Renal cortex interstitium (tissue), 11 donors: ENCODE data around the gene SHROOM3. TPM values are rescaled to one million over a fixed set of nuclear protein-coding genes. Genes with fewer than 3 reads are reported as not detected.

Experiments used
- DNase-seq, 11 donors: peaks; one replicate each; pipeline ENCODE4 v3.0.0-alpha.2; 2013; ENCODE audit warnings: low read depth in 9 of 11, low spot score in 4 of 11; ENCODE audit errors: extremely low read depth in 1 of 11
- polyA plus RNA-seq, 3 donors: library from polyadenylated mRNA; unstranded; fragments of 120-200 nt; gene quantifications; one replicate each; pipeline ENCODE4 v1.2.1, GENCODE V29; 2013; ENCODE audit not compliant: insufficient read length in 3 of 3

The SHROOM3 gene
- polyA plus RNA-seq, 3 donors = 33.4 to 42.4 (median 38.0) TPM

- DNase-seq = no peak
Observed at GRCh38 chr4:76523593-76523992, 88.6 kb downstream of the SHROOM3 start.

DNA sequence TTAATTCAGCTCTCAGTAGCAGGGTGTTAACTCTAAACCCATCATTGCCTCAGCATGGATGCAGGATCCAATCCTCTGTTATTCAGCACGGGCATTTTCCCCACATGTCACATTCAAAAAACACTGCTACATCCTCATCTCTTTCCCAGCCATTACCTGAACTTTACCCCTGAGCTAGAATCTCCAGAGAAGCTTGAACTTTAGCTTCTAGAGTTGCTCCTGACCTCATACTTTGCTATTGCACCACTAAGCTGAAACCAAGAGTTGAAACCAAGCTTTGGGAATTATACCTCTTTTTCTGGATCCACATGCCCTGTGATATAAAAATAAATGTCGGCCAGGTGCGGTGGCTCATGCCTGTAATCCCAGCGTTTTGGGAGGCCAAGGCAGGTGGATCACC lies 90.7 kb downstream of the SHROOM3 start:
- DNase-seq = no peak

GRCh38 chr4:76526585-76526990 lies 91.6 kb downstream of the SHROOM3 start:
- no peak for DNase-seq

DNA sequence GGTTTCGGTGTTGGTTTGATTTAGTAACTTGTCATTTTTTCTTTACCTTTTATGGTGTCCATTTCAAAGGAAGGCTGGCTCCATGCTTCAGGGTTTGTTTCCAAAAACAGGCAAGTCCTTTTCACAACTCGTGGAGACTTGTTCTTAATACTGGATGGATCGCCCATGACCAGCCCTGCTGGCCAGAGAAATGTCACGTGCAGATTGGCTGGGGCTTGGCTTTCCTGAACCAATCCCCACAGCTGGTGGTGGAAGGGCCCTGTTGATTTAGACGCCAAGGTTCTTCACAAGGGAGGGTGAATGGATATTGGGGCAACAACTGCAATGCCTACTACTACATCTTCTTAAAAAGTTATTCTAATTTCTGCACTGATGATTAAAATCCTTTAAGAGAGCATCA lies 92.6 kb downstream of the SHROOM3 start:
- no peak for DNase-seq

GRCh38 chr4:76531597-76531996 lies 96.6 kb downstream of the SHROOM3 start:
- DNase-seq = no peak

GRCh38 chr4:76532805-76533204 lies 97.8 kb downstream of the SHROOM3 start:
- no peak for DNase-seq

- no peak for DNase-seq
Observed at GRCh38 chr4:76533314-76533713, 98.3 kb downstream of the SHROOM3 start.

DNA sequence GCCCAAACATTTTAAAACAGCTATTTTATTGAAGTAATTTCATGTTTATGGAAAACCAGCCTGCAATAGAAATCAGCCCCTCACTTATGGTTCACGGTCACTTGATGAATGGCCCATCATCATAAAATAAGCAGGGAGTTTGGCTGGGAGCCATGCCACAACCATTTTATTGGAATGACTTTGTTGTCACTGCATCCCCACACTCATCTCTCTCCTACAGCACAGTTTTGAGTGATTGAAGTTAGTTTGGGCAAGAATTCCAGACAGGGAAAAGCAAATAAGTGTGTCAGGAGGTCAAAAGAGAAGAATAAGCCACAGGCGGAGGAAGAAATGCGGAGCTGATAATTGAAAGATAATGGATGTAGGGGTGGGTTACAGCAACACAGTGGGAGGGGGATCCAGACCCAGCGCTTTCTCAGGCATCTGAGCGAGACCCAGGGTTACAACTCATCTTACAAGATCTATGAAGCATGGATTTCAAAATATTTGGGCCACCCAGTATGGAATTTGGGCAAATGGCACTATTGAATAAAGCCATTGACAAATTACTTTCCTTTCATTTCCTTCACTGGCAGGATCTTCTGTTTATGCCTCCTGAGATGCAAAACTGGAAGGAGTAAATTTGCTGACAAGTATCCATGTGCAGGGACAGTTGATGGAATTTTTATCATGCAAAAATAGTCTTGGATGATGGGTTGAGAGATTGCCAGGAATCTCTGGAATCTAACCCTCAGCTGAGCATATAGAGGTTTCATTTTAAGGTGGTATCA lies 100.8 kb downstream of the SHROOM3 start:
- no peak for DNase-seq

DNA sequence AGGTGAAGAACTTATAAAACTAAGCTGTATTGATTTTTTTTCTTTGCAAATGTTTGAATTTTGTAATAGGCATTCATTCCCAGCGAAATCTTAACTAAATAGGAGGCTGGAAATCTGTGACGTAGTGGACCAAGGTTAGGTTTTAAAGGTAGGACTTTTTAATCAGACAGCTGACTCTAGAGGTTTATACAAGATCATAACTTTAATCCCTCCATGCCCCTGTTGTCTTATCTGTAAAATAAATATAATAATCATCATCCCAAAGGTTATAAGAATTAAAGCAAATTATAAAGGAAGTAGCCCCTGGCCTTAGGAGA lies 101.3 kb downstream of the SHROOM3 start:
- no peak for DNase-seq

GRCh38 chr4:76538296-76538695 lies 103.3 kb downstream of the SHROOM3 start:
- no peak for DNase-seq

DNA sequence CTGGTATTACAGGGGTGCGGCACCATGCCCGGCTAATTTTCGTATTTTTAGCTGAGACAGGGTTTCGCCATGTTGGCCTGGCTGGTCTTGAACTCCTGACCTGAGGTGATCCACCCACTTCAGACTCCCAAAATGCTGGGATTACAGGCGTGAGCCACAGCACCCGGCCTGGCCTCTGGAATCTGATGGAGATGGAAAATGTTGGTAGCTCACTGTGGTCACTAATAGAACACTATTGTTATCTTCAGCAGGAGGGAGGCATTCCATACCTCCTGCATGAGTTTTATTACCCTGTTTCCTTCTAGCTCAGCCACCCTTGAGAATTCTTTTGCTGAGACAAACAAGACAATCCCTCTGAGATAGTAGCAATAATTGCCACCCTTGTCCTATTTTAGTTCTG lies 105.0 kb downstream of the SHROOM3 start:
- DNase-seq = no peak

GRCh38 chr4:76540486-76540885 lies 105.5 kb downstream of the SHROOM3 start:
- no peak for DNase-seq

- DNase-seq = no peak
Observed at GRCh38 chr4:76543378-76543777, 108.3 kb downstream of the SHROOM3 start.

- DNase-seq = no peak
Observed at GRCh38 chr4:76544725-76545124, 109.7 kb downstream of the SHROOM3 start.

DNA sequence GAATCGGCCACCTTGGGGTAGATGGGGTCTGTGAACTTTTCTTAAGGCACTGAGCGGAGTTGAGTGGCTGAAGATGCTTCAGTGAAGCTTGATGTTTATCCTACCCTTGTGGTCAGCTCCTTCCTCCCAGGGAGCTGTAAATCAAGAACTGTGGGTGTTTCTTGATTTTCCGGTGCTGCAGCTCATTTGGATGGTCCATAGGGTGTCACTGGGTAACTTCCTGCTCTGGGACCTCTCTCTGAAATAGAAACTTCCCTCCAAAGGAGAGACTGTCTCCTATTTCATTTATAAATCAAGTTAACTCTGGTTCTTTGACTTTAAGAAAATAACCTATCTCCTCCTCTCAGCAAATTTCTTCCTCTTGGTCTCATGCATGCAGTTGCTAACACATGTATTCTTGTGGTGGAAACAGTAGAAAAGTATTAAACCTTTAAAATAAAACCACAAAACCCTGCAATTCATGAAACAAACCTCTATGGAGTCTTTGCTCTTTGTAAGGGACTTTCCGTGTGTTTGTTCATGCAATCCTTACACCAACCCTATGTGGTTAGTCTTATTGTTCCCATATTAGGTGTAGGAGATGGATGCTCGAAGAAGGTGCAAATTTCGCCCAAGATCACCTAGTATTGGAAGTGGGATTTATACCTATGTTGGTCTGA lies 110.3 kb downstream of the SHROOM3 start:
- peak in 7 of 11 donors; percentile 48 to 78 (median 61) for DNase-seq

- no peak for DNase-seq
Observed at GRCh38 chr4:76546327-76546726, 111.3 kb downstream of the SHROOM3 start.

GRCh38 chr4:76546759-76547742 lies 112.0 kb downstream of the SHROOM3 start:
- peak in 6 of 11 donors; percentile 59 to 84 (median 72) for DNase-seq

GRCh38 chr4:76548704-76549103 lies 113.7 kb downstream of the SHROOM3 start:
- DNase-seq = no peak

DNA sequence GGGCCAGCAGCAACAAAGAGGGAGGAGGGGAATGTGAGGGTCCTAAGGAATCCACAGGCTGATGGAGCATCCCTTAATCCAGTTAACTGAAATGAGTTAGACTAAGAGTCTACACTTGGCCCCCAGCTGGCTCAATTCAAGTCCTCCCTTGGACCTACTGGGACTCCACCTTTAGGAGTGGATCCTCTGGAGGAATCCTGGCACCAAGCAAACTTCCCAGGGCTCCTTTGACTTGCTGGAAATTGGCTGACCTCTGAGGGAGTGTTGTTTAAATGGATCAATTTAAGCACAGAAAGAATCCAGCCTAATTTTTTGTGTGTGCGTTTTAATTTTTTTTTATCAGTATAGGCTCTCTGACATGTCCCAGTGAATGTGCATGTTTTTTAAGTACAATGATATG lies 114.7 kb downstream of the SHROOM3 start:
- no peak for DNase-seq
